Heart left ventricle (tissue), 13 donors: ENCODE results near the gene ARL3.

Source experiments
- CTCF ChIP-seq, 12 donors: fragments of 200-600 bp; sonication (generic) in 4 of 12; IDR thresholded peaks; one replicate each; pipeline versions ENCODE4 v1.5.0 to v1.8.0; 2018 to 2022; ENCODE audit warnings: antibody characterized with exemption in 12 of 12, mild to moderate bottlenecking in 5 of 12
- POLR2A ChIP-seq, 2 donors: fragments of 450-650 bp; IDR thresholded peaks; one replicate each; pipeline ENCODE4 v1.6.1; 2017; ENCODE audit warnings: antibody characterized with exemption in 2 of 2, mild to moderate bottlenecking in 2 of 2, moderate library complexity in 2 of 2
- donor health status: ischemic (EF 13 %, LVEDD 7.1; RV severe dilation, severe dysfunction).
- donor health status: DM: no; HTN: yes; CAD: no.
- donor health status: DM: no; HTN: no; CAD: no.
- donor health status: ischemic (EF 25% LVEDD 6.9; RV normal size, moderate dysfunction).
- donor health status: ischemic (EF 25% LVEDD 5.7; RV mildly dilated, moderate dysfunction).
- donor health status: ischemic (EF 35%, LVEDD 5.7; RV mildly dilated, moderate dysfunction).
- donor health status: nonischemic (EF 11% LVEDD 7.7; RV severe dilation, severe dysfunction).
- donor health status: DM: yes; HTN: yes; CAD: no.
- donor health status: PGD.
- donor health status: ischemic (EF 29% LVEDD 5.4; RV normal size, mild dysfunction).
- donor health status: nonischemic (EF 23%, LVEDD 6.1; RV moderate dilation, normal function).

GRCh38 chr10:102701796-102702195, 12.4 kb downstream of the ARL3 start:
- TF ChIP-seq CTCF (IDR thresholded peaks at IDR 0.05) = no peak
- no peak for TF ChIP-seq POLR2A (IDR thresholded peaks at IDR 0.05)
